GM18951 (cell line): ENCODE data around the gene MAN1A1.

Experiments
- POLR2A ChIP-seq: IDR thresholded peaks from 4 replicates; pipeline ENCODE4 v1.6.1; 2011; ENCODE audit warnings: mild to moderate bottlenecking; ENCODE audit not compliant: insufficient read length, insufficient read depth; ENCODE audit errors: extremely low read depth
- in situ Hi-C: fragments of 300-500 bp; cut with MboI; formaldehyde crosslinking; loops from one replicate; pipeline ENCODE4 v1.12.0; 2022; ENCODE audit warnings: low sequenced_read_pairs, mixed read lengths, inconsistent platforms; ENCODE audit not compliant: unreplicated experiment

The MAN1A1 gene

DNA sequence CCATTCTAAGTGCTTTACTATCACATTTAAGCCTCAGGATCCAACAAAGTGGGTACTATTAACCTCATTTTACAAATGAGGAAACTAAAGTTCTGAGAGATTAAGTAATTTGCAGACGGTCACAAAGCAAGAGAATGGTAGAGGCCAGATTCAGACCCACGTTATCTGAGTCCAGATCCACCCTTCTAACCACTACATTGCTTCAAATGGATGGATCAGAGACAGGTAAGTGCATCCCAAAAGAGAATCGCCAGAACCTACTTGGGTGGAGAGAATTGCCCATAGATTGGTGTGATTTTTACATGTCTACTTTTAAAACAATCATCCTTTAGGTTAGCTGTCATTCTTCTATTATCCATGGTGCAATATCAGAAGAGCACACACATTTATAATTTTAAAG lies 7.1 kb downstream of the MAN1A1 start:
- no peak for TF ChIP-seq POLR2A
- in situ Hi-C loops = loop anchor here (10.0 kb wide), 1 partner anchor 188 kb away; no protein-coding TSS in a partner anchor

GRCh38 chr6:119340796-119341487 lies 8.6 kb downstream of the MAN1A1 start:
- no peak for TF ChIP-seq POLR2A
- in situ Hi-C loops = loop anchor here (10.0 kb wide), 1 partner anchor 186 kb away; no protein-coding TSS in a partner anchor

GRCh38 chr6:119339941-119340456 lies 9.6 kb downstream of the MAN1A1 start:
- no peak for TF ChIP-seq POLR2A
- in situ Hi-C loops = loop anchor here (10.0 kb wide), 1 partner anchor 185 kb away; no protein-coding TSS in a partner anchor

- in situ Hi-C loops = no loop called here
- TF ChIP-seq POLR2A = no peak
Measured at GRCh38 chr6:119337762-119338161, 11.8 kb downstream of the MAN1A1 start.

DNA sequence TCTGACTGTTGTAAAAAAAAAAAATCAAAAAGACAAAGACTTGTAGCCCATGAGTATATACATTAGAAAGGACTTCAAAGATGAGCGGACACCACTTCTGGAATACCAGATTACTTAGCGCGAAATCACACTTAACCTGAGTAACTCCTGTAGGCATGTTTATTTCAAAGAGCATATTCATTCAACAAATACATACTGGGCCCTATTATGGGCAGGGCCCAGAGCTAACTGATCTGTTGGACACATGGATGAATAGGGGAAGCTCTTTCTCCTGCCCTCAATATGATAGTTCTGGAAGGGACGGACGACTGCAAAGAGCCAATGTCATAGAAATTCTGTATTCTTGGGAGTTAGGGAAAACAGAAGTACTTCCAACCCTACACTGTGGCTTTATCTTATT lies 12.3 kb downstream of the MAN1A1 start:
- no peak for TF ChIP-seq POLR2A
- in situ Hi-C loops = no loop called here

DNA sequence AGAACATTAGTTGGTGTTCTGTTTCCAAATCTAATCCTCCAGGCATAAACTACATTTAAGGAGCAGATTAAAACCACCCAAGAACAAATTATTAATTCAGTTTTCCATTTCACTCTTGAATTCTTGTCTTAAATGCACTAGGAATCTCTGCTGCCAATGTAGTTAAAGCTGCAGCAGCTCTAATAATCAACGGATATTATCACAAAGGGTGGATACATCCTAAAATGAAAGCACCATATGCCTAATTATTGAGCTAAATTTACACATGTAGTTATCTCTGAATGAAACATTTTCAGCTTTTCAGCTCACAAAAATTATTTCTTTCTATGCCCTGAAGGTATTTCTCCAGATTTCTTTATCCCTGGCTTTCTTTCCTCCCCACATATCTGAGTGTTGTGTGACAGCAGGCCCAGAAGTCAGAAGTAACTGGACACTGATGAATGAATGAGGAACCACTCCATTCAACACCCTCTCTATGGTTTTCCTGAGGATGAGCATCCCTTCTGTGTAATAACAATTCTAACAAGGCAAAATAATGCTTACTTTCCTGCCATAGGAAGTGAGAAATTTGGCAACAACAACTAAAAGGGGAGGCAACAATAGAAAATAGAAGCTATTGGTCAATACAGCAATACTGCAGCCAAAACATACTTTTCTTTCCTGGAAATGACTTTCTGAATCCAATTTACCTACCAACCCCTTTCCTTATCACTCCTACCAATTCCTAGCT lies 14.9 kb downstream of the MAN1A1 start:
- in situ Hi-C loops = no loop called here
- no peak for TF ChIP-seq POLR2A

DNA sequence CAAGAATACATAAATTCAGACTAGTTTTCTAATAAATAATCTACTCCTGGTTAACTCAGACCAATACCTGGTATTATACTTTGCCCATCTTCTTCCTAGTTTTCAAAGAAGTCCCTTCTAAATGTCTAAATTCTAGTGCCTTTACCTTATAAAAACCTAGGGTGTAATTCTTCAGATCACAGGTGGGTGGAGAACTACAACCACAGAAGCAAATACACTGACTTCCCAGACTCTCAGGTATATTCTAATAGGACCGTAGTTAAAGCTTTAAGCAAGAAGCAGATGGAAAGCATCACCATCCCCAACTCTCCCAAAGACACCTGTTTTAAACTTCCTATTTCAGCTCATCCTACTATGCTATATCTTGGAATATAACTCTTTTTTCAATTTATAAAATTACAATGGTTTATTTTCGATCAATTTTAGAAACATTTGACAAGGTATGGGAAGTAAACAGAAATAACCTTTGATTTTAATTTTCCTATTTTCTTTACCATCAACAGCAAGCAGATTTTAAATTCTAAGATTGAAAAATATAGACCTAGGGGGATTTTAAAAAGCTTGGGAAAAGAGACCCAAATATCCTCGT lies 15.8 kb downstream of the MAN1A1 start:
- in situ Hi-C loops = no loop called here
- no peak for TF ChIP-seq POLR2A

DNA sequence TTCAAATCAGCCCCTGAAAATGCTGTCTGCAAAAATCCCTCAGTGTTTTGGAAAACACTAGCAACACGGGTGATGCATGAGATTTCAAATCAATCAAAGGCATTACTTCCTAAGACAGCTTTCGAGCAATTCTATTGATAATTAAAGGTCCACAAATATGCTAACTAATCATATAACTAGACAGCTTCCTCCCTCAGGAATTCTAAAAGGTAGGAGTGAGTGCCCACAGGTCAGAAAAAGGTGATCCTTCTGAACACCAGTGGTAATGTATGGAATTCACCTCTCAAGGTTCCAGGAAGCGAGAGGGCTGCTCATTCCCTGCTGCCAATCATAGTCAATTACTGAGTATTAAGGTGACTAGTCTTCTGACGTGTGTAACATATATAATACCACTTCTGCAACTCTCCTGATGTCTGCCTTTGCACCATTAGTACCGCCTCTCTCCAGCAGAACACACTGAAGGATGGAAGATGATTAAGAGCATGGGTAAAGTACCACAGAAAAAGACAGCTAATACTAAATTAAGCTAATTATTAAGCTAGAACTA lies 16.4 kb downstream of the MAN1A1 start:
- no peak for TF ChIP-seq POLR2A
- in situ Hi-C loops = no loop called here

DNA sequence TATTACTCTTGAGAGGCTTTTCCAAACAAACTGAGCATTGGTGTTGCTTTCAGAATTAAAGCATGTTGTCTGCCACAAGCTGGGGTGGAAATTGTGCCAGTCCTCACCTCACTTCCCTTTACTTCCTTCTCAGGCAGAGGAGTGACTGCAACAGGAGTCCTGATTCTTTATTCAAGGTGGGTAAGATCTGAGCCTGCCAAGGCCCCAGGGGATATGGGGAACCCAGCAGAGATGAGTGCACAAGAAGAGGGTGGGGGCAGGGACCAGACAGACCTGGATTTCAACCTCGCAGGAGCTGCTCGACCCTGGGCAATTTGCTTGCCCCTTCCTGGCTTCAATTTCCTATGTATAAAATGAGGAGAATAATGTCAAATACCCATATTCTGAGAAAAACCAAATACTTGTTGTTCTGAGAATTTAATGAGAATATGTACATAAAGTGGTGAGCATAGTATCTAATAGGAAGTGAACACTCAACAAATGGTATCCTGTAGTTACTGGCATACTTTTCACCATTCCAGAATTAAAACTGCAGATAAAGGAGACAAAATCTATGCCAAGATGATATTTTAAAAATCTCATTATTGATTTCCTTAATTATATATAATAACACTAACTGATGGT lies 17.8 kb downstream of the MAN1A1 start:
- no peak for TF ChIP-seq POLR2A
- in situ Hi-C loops = no loop called here

- no peak for TF ChIP-seq POLR2A
- in situ Hi-C loops = no loop called here
Measured at GRCh38 chr6:119330520-119331113, 18.9 kb downstream of the MAN1A1 start.

DNA sequence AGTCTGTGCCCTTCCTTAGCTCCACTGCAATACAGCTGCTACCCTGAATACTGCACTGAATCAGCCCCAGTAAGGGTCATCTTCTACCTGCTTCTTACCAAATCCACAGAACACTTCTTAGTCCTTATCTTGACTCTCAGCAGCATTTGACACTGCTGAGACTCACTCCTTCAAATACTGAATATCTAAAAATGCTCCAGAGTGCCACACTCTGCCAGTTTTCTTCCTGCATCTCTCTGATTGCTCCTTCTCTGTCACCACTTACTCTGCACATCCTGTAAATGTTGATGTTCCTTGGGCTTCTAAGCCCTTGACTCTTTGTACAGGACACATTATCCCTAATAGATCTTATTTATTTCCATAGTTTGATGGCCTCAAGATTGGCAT lies 19.8 kb downstream of the MAN1A1 start:
- no peak for TF ChIP-seq POLR2A
- in situ Hi-C loops = no loop called here
